ENCODE results near the gene SLC22A1. TPM values are rescaled to one million over a fixed set of nuclear protein-coding genes. Genes with fewer than 3 reads are reported as not detected.

The SLC22A1 gene
- polyA plus RNA-seq, 1 of the 3 experiments (the other 2 are of a cell fraction), result 0.20 TPM

- TF ChIP-seq GATA2 (CRISPR knock-in tag; IDR thresholded peaks at IDR 0.05) (no peak), RFX5 (IDR thresholded peaks at IDR 0.05; ENCODE audit: low read length) (no peak), EP300 (IDR thresholded peaks at IDR 0.05; ENCODE audit: borderline replicate concordance in 1 of 2, low read depth in 1 of 2, low read length in 1 of 2) (no peak), USF1 (IDR thresholded peaks at IDR 0.05; ENCODE audit: borderline replicate concordance, low read depth) (no peak), SMC3 (IDR thresholded peaks at IDR 0.05; ENCODE audit: low read depth, low read length) (no peak), POLR2AphosphoS5 (IDR thresholded peaks at IDR 0.05; ENCODE audit: low read depth, low read length) (no peak), TAF1 (IDR thresholded peaks at IDR 0.05; ENCODE audit: borderline replicate concordance, low read depth, low read length) (no peak), NFIC (IDR thresholded peaks at IDR 0.05; ENCODE audit: borderline replicate concordance) (no peak), FOSL2 (IDR thresholded peaks at IDR 0.05; ENCODE audit: borderline replicate concordance, low read depth) (no peak), RCOR1 (IDR thresholded peaks at IDR 0.05; ENCODE audit: low read length) (no peak), MAX (IDR thresholded peaks at IDR 0.05; ENCODE audit: low read depth) (no peak), TEAD4 (IDR thresholded peaks at IDR 0.05; ENCODE audit: borderline replicate concordance, insufficient read depth) (no peak), CHD2 (IDR thresholded peaks at IDR 0.05; ENCODE audit: low read length, partially characterized antibody) (no peak), GABPA (IDR thresholded peaks at IDR 0.05; ENCODE audit: low read depth) (no peak)
- 95% methylated on average over 10 of the region's 23 CpGs for WGBS (ENCODE audit: low lambda C conversion rate)
- Histone ChIP-seq H3F3A (replicated peaks; ENCODE audit: insufficient read depth) (no peaks in the 10 kb centered on the region), H3K27ac (ENCODE audit: low read depth in 2 of 2, low read length in 1 of 2) (no peak overlapping the region; a peak in 1 of 4 replicates), H3K4me3 (ENCODE audit: low read depth in 2 of 2, low read length in 1 of 2) (no peak overlapping the region), H3K79me2 (ENCODE audit: insufficient read depth) (no peaks in the 10 kb centered on the region), H3K9me2 (no peaks in the 10 kb centered on the region), H3K9ac (no peak overlapping the region), H3K4me1 (ENCODE audit: control insufficient read depth in 1 of 2, insufficient read depth in 2 of 2, low read depth in 1 of 2, low read length in 1 of 2) (peaks cover 0 to 10% of the 10 kb centered on the region in 2 experiments; a peak in 1 of 4 replicates), H3K36me3 (replicated peaks in 1 of 2; ENCODE audit: control insufficient read depth in 1 of 2, insufficient read depth in 2 of 2, low read length in 1 of 2) (peaks cover 24 to 71% of the 10 kb centered on the region in 2 experiments), H4K20me1 (ENCODE audit: insufficient read depth) (no peaks in the 10 kb centered on the region), H3K9me3 (no peaks in the 10 kb centered on the region), H3K27me3 (ENCODE audit: insufficient read depth) (no peaks in the 10 kb centered on the region), H3K4me2 (no peak overlapping the region), H2AFZ (ENCODE audit: low read depth) (no peak overlapping the region)
- CTCF ChIA-PET, result interaction anchor here (0.8 kb wide), 1 partner anchor 9 kb away, joined by 3 read pairs; no protein-coding TSS in a partner anchor
- POLR2A ChIA-PET, result no interaction called here
- no peak for DNase-seq
These were observed 42.5 kb upstream of the SLC22A1 start for GRCh38 chr6:160078883-160079685.

GRCh38 chr6:160079686-160080043, 42.0 kb upstream of the SLC22A1 start:
- POLR2A ChIA-PET, result no interaction called here
- DNase-seq, result no peak
- 97% methylated on average over 12 of the region's 12 CpGs for WGBS (ENCODE audit: low lambda C conversion rate)
- TF ChIP-seq MXI1 (IDR thresholded peaks at IDR 0.05; ENCODE audit: low read depth, low read length) (no peak), ZBTB33 (IDR thresholded peaks at IDR 0.05; ENCODE audit: borderline replicate concordance, low read depth) (no peak), IRF3 (IDR thresholded peaks at IDR 0.05; ENCODE audit: low read depth, low read length) (no peak), USF2 (IDR thresholded peaks at IDR 0.05; ENCODE audit: borderline replicate concordance, low read depth, low read length) (no peak), GATA2 (CRISPR knock-in tag; IDR thresholded peaks at IDR 0.05) (no peak)

More at GRCh38 chr6:160079686-160080043, 42.0 kb upstream of the SLC22A1 start:
- no peak overlapping the region for H2AFZ ChIP-seq (ENCODE audit: low read depth)
- no peaks in the 10 kb centered on the region for H3K9me2 ChIP-seq
- no peaks in the 10 kb centered on the region for H3K79me2 ChIP-seq (ENCODE audit: insufficient read depth)
- no peak overlapping the region for H3K4me2 ChIP-seq
- no peak overlapping the region for H3K4me3 ChIP-seq (ENCODE audit: low read depth in 2 of 2, low read length in 1 of 2)
- no peaks in the 10 kb centered on the region for H3F3A ChIP-seq (replicated peaks; ENCODE audit: insufficient read depth)
- CTCF ChIA-PET, result interaction anchor here (0.8 to 0.9 kb wide), 2 partner anchors 8 to 9 kb away, joined by 3 read pairs; no protein-coding TSS in a partner anchor
- H3K9me3 ChIP-seq, result no peaks in the 10 kb centered on the region
- no peaks in the 10 kb centered on the region for H4K20me1 ChIP-seq (ENCODE audit: insufficient read depth)
- H3K36me3 ChIP-seq (replicated peaks in 1 of 2; ENCODE audit: control insufficient read depth in 1 of 2, insufficient read depth in 2 of 2, low read length in 1 of 2), result peaks cover 19 to 71% of the 10 kb centered on the region in 2 experiments
- no peak overlapping the region for H3K9ac ChIP-seq
- H3K27me3 ChIP-seq (ENCODE audit: insufficient read depth), result no peaks in the 10 kb centered on the region
- no peak overlapping the region for H3K27ac ChIP-seq (ENCODE audit: low read depth in 2 of 2, low read length in 1 of 2)
- peaks cover 0 to 10% of the 10 kb centered on the region in 2 experiments; a peak in 1 of 4 replicates for H3K4me1 ChIP-seq (ENCODE audit: control insufficient read depth in 1 of 2, insufficient read depth in 2 of 2, low read depth in 1 of 2, low read length in 1 of 2)
